Endothelial cell of umbilical vein (primary cell): ENCODE results near the gene SPACA7.

Experiments
- EZH2 ChIP-seq: IDR thresholded peaks from 2 replicates; pipeline ENCODE4 v1.6.1; 2012; ENCODE audit warnings: borderline replicate concordance, low read depth, mild to moderate bottlenecking, moderate library complexity, low read length, inconsistent platforms; ENCODE audit not compliant: severe bottlenecking
- FOS ChIP-seq: IDR thresholded peaks from 2 replicates; pipeline ENCODE4 v1.6.1; 2011; ENCODE audit warnings: mild to moderate bottlenecking, low read length, moderate library complexity, borderline replicate concordance; ENCODE audit not compliant: insufficient read depth
- GATA2 ChIP-seq: IDR thresholded peaks from 2 replicates; pipeline ENCODE4 v1.7.0; 2011; ENCODE audit warnings: low read depth, mild to moderate bottlenecking, moderate library complexity, mixed read lengths, low read length; ENCODE audit not compliant: insufficient read length, insufficient read depth
- JUN ChIP-seq: IDR thresholded peaks from 2 replicates; pipeline ENCODE4 v1.6.1; 2011; ENCODE audit warnings: borderline replicate concordance, low read depth; ENCODE audit not compliant: insufficient read length, insufficient read depth
- MYC ChIP-seq: IDR thresholded peaks from one replicate; pipeline ENCODE4 v1.6.1; 2011; ENCODE audit warnings: mild to moderate bottlenecking, low read depth, low read length
- POLR2A ChIP-seq: IDR thresholded peaks from 2 replicates; pipeline ENCODE4 v1.6.1; 2012; ENCODE audit warnings: low read depth, mild to moderate bottlenecking, control low read depth, low read length
- POLR2AphosphoS5 ChIP-seq: IDR thresholded peaks from 2 replicates; pipeline ENCODE4 v1.6.1; 2012; ENCODE audit warnings: low read depth, mild to moderate bottlenecking, control low read depth, low read length, moderate library complexity; ENCODE audit not compliant: insufficient read depth
- TF ChIP-seq, protein P1 (sequence below), 2 donors: IDR thresholded peaks; 1 replicate in 1 of 2; 2 replicates in 1 of 2; pipeline ENCODE4 v1.5.1; 2011; ENCODE audit warnings: low read length in 2 of 2, mild to moderate bottlenecking in 2 of 2, moderate library complexity in 2 of 2, control low read depth in 1 of 2, inconsistent platforms in 1 of 2, low read depth in 1 of 2; ENCODE audit not compliant: insufficient read depth in 1 of 2; ENCODE audit errors: extremely low read depth in 1 of 2
- TF ChIP-seq, protein P2 (sequence below): IDR thresholded peaks from 2 replicates; pipeline ENCODE4 v1.6.1; 2011; ENCODE audit not compliant: insufficient read depth, insufficient read length

DNA sequence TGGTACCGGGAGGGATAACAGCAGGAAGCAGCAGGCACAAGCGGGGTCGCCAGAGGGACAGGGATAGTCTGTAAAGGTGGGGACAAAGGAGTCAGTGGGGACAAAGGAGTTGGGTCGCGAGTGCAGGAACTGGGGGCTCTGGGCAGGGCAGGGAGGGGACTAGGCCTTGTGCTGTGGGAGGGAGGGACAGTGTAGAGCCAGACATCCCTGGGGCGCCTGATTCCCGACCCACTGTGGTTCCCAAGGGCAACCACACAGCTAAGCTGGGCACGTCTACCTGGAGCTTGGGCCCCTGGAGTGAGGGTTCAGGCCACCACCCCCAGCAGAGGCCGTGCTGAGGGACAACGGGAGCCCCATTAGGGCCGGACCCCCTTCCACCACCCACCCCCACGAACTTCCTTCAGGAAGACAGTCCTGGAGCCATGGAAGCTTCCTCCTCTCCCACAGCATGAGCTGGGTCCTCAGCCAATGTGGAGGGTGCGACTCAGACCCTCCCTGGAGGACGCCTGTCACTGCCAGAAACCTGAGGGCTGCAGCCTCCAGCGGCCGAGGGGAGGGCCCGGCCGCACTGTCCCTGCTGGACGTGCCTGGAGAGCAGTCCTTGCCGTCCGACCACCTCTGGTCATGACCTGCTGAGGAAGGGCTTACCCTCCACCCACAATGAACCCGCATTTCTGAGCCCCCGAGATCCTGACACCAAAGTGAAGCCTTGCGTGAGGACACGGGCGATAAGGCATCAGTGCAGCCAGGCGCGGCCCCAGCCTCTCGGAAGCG lies 77.9 kb downstream of the SPACA7 start:
- TF ChIP-seq, protein P1, sequence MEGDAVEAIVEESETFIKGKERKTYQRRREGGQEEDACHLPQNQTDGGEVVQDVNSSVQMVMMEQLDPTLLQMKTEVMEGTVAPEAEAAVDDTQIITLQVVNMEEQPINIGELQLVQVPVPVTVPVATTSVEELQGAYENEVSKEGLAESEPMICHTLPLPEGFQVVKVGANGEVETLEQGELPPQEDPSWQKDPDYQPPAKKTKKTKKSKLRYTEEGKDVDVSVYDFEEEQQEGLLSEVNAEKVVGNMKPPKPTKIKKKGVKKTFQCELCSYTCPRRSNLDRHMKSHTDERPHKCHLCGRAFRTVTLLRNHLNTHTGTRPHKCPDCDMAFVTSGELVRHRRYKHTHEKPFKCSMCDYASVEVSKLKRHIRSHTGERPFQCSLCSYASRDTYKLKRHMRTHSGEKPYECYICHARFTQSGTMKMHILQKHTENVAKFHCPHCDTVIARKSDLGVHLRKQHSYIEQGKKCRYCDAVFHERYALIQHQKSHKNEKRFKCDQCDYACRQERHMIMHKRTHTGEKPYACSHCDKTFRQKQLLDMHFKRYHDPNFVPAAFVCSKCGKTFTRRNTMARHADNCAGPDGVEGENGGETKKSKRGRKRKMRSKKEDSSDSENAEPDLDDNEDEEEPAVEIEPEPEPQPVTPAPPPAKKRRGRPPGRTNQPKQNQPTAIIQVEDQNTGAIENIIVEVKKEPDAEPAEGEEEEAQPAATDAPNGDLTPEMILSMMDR (IDR thresholded peaks at IDR 0.05; ENCODE audit: extremely low read depth in 1 of 2, insufficient read depth in 1 of 2, low read depth in 1 of 2, low read length in 2 of 2): no peak
- TF ChIP-seq EZH2 (no peak), POLR2AphosphoS5 (no peak), POLR2A (no peak), FOS (no peak), JUN (no peak), GATA2 (no peak), MYC (no peak)
- TF ChIP-seq, protein P2, sequence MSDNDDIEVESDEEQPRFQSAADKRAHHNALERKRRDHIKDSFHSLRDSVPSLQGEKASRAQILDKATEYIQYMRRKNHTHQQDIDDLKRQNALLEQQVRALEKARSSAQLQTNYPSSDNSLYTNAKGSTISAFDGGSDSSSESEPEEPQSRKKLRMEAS: no peak
